IMR-90 (cell line): Measurements from ENCODE around the gene ASB11. TPM values are rescaled to one million over a fixed set of nuclear protein-coding genes. Genes with fewer than 3 reads are reported as not detected.

ENCODE experiments used
- ATAC-seq: fragments of 200-7000 bp; cut with Tn5 transposase; 2 replicates; pipeline ENCODE4 v1.9.1; 2020; ENCODE audit warnings: low read depth, mild to moderate bottlenecking, moderate library complexity
- BruUV-seq: library from RNA; stranded (reverse); fragments of 400-500 nt; replicated peaks from 2 replicates; lab custom pipeline; 2021; lab: Mats Ljungman, UMichigan
- CTCF ChIA-PET: fragments of 300-600 bp; formaldehyde crosslinking; extraction: SDS; loops from one replicate; lab custom pipeline; 2021; ENCODE audit warnings: antibody characterized with exemption; lab: Yijun Ruan, JAX
- POLR2A ChIA-PET: fragments of 300-600 bp; sonication (Branson Sonifier 250); formaldehyde crosslinking; loops from one replicate; lab custom pipeline; 2022; ENCODE audit warnings: antibody characterized with exemption; ENCODE audit not compliant: unreplicated experiment; lab: Charles Lee
- DNase-seq: peaks from one replicate; pipeline ENCODE4 v3.0.0; 2013
- H2AFZ ChIP-seq: replicated peaks from 2 replicates; pipeline ENCODE3; 2013; ENCODE audit warnings: low read length, mild to moderate bottlenecking; ENCODE audit not compliant: poor library complexity
- H2AK5ac ChIP-seq: 2 replicates; pipeline ENCODE4 v1.6.1; 2013; ENCODE audit warnings: low read depth, low read length, inconsistent platforms
- H2AK9ac ChIP-seq: replicated peaks from 2 replicates; pipeline ENCODE3; 2013; ENCODE audit warnings: mild to moderate bottlenecking, low read depth, low read length, moderate library complexity; ENCODE audit not compliant: poor library complexity
- H2BK120ac ChIP-seq: 2 replicates; pipeline ENCODE4 v1.6.1; 2013; ENCODE audit warnings: low read depth, low read length, inconsistent platforms
- H2BK15ac ChIP-seq: 3 replicates; pipeline ENCODE4 v1.6.1; 2013; ENCODE audit warnings: low read depth, low read length, inconsistent platforms
- H2BK20ac ChIP-seq: 2 replicates; pipeline ENCODE4 v1.6.1; 2013; ENCODE audit warnings: low read depth, mild to moderate bottlenecking, inconsistent platforms, low read length, moderate library complexity
- H2BK5ac ChIP-seq: 2 replicates; pipeline ENCODE4 v1.6.1; 2013; ENCODE audit warnings: mild to moderate bottlenecking, low read depth, low read length, inconsistent platforms; ENCODE audit not compliant: poor library complexity, severe bottlenecking
- H3K14ac ChIP-seq: replicated peaks from 2 replicates; pipeline ENCODE4 v1.6.1; 2013; ENCODE audit warnings: low read depth, low read length, inconsistent platforms
- H3K18ac ChIP-seq: 2 replicates; pipeline ENCODE4 v1.6.1; 2013; ENCODE audit warnings: low read depth, low read length, control low read depth
- H3K23ac ChIP-seq: 2 replicates; pipeline ENCODE4 v1.6.1; 2013; ENCODE audit warnings: low read depth, low read length, inconsistent platforms
- H3K27ac ChIP-seq: 2 replicates; pipeline ENCODE4 v1.5.1; 2013; ENCODE audit warnings: mild to moderate bottlenecking, control low read depth, low read length; ENCODE audit not compliant: insufficient read depth
- H3K27me3 ChIP-seq: 2 replicates; pipeline ENCODE4 v1.6.1; 2013; ENCODE audit warnings: low read length; ENCODE audit not compliant: control insufficient read depth, insufficient read depth
- H3K36me3 ChIP-seq: 2 replicates; pipeline ENCODE4 v1.6.1; 2013; ENCODE audit warnings: low read length, mixed read lengths; ENCODE audit not compliant: control insufficient read depth, insufficient read depth
- H3K4ac ChIP-seq: 2 replicates; pipeline ENCODE4 v1.6.1; 2013; ENCODE audit warnings: low read depth, low read length, inconsistent platforms
- H3K4me1 ChIP-seq: 2 replicates; pipeline ENCODE4 v1.6.1; 2013; ENCODE audit warnings: low read length, mixed read lengths; ENCODE audit not compliant: control insufficient read depth, insufficient read depth
- H3K4me2 ChIP-seq: 2 replicates; pipeline ENCODE4 v1.6.1; 2013; ENCODE audit warnings: low read depth, mild to moderate bottlenecking, control low read depth, low read length, moderate library complexity
- H3K4me3 ChIP-seq: 2 replicates; pipeline ENCODE4 v1.5.1; 2013; ENCODE audit warnings: low read depth, mild to moderate bottlenecking, control low read depth, low read length, moderate library complexity; ENCODE audit not compliant: insufficient read depth
- H3K56ac ChIP-seq: 2 replicates; pipeline ENCODE4 v1.6.1; 2013; ENCODE audit warnings: low read length, inconsistent platforms; ENCODE audit not compliant: insufficient read depth; ENCODE audit errors: extremely low read depth
- H3K79me1 ChIP-seq, 2 experiments: 2 replicates each; pipeline ENCODE4 v1.6.1; 2013; ENCODE audit warnings: low read length in 2 of 2, inconsistent platforms in 1 of 2, low read depth in 1 of 2
- H3K9ac ChIP-seq: 2 replicates; pipeline ENCODE4 v1.6.1; 2013; ENCODE audit warnings: low read depth, low read length, control low read depth
- H3K9me1 ChIP-seq: 2 replicates; pipeline ENCODE4 v1.6.1; 2013; ENCODE audit warnings: low read length, inconsistent platforms; ENCODE audit not compliant: insufficient read depth
- H3K9me3 ChIP-seq: 2 replicates; pipeline ENCODE4 v1.6.1; 2013; ENCODE audit warnings: low read length; ENCODE audit not compliant: control insufficient read depth, insufficient read depth
- H4K20me1 ChIP-seq: 2 replicates; pipeline ENCODE4 v1.6.1; 2013; ENCODE audit warnings: low read length, inconsistent platforms; ENCODE audit not compliant: insufficient read depth
- H4K5ac ChIP-seq: 2 replicates; pipeline ENCODE4 v1.6.1; 2013; ENCODE audit warnings: mild to moderate bottlenecking, low read depth, low read length, control low read depth
- H4K8ac ChIP-seq, 2 experiments: 2 replicates each; pipeline ENCODE4 v1.6.1; 2013; ENCODE audit warnings: low read depth in 2 of 2, low read length in 2 of 2, control low read depth in 1 of 2, inconsistent platforms in 1 of 2
- H4K91ac ChIP-seq: 2 replicates; pipeline ENCODE4 v1.6.1; 2013; ENCODE audit warnings: low read depth, low read length, inconsistent platforms; ENCODE audit not compliant: insufficient read depth
- BHLHE40 ChIP-seq: fragments of 150-350 bp; IDR thresholded peaks from 2 replicates; pipeline ENCODE4 v1.6.1; 2016; ENCODE audit warnings: mild to moderate bottlenecking, low read depth, low read length
- CEBPB ChIP-seq: IDR thresholded peaks from 2 replicates; pipeline ENCODE4 v1.6.1; 2012; ENCODE audit warnings: low read depth, low read length, improper control_type of control experiment
- CHD1 ChIP-seq: IDR thresholded peaks from 2 replicates; pipeline ENCODE4 v1.6.1; 2012; ENCODE audit warnings: low read depth, low read length, improper control_type of control experiment
- CTCF ChIP-seq: conservative IDR thresholded peaks from 2 replicates; pipeline ENCODE4 v1.5.1; 2012; ENCODE audit warnings: mild to moderate bottlenecking, low read depth, low read length, improper control_type of control experiment
- ELK1 ChIP-seq: fragments of 150-350 bp; IDR thresholded peaks from 2 replicates; pipeline ENCODE4 v1.6.1; 2016; ENCODE audit warnings: low read depth, mild to moderate bottlenecking, low read length, moderate library complexity, borderline replicate concordance
- FOS ChIP-seq: fragments of 150-350 bp; IDR thresholded peaks from 2 replicates; pipeline ENCODE4 v1.6.1; 2016; ENCODE audit warnings: low read depth, low read length
- MAFK ChIP-seq: IDR thresholded peaks from 2 replicates; pipeline ENCODE4 v1.6.1; 2012; ENCODE audit warnings: low read depth, low read length, improper control_type of control experiment
- MAZ ChIP-seq: IDR thresholded peaks from 2 replicates; pipeline ENCODE4 v1.6.1; 2012; ENCODE audit warnings: low read depth, mild to moderate bottlenecking, low read length, improper control_type of control experiment, moderate library complexity, borderline replicate concordance
- MXI1 ChIP-seq: IDR thresholded peaks from 2 replicates; pipeline ENCODE4 v1.6.1; 2012; ENCODE audit warnings: low read depth, mild to moderate bottlenecking, low read length, moderate library complexity, borderline replicate concordance
- NFE2L2 ChIP-seq: fragments of 150-350 bp; IDR thresholded peaks from 2 replicates; pipeline ENCODE4 v1.6.1; 2016; ENCODE audit warnings: low read depth, mild to moderate bottlenecking, low read length
- POLR2A ChIP-seq: IDR thresholded peaks from 2 replicates; pipeline ENCODE4 v1.6.1; 2012; ENCODE audit warnings: mild to moderate bottlenecking, low read depth, low read length
- RAD21 ChIP-seq: IDR thresholded peaks from 2 replicates; pipeline ENCODE4 v1.6.1; 2012; ENCODE audit warnings: low read length, improper control_type of control experiment
- RCOR1 ChIP-seq: IDR thresholded peaks from 2 replicates; pipeline ENCODE4 v1.6.1; 2012; ENCODE audit warnings: mild to moderate bottlenecking, low read length, improper control_type of control experiment; ENCODE audit not compliant: insufficient replicate concordance
- RFX5 ChIP-seq: IDR thresholded peaks from 2 replicates; pipeline ENCODE4 v1.8.0; 2012; ENCODE audit warnings: low read depth, mild to moderate bottlenecking, low read length, moderate library complexity
- SMC3 ChIP-seq: fragments of 150-350 bp; IDR thresholded peaks from 2 replicates; pipeline ENCODE4 v1.6.1; 2016; ENCODE audit warnings: low read depth, mild to moderate bottlenecking, antibody characterized with exemption, low read length, moderate library complexity
- USF2 ChIP-seq: fragments of 150-350 bp; IDR thresholded peaks from 2 replicates; pipeline ENCODE4 v1.6.1; 2017; ENCODE audit warnings: mild to moderate bottlenecking, antibody characterized with exemption, low read length, low read depth
- WGBS, 2 experiments: methylation state at CpG; one replicate each; pipeline versions ENCODE4 v1.1.5 to v1.1.7; 2013; ENCODE audit warnings: missing lambda C conversion rate in 2 of 2; ENCODE audit not compliant: insufficient read length in 1 of 2; ENCODE audit errors: extremely low coverage in 2 of 2; 5-methylcytosine and 5-hydroxymethylcytosine counted together
- dilution Hi-C: fragments of 300-500 bp; cut with HindIII; formaldehyde crosslinking; loops from one replicate; pipeline ENCODE4 v1.14.3; 2018; ENCODE audit warnings: low sequenced_read_pairs; ENCODE audit not compliant: unreplicated experiment
- in situ Hi-C: fragments of 300-500 bp; cut with MboI; formaldehyde crosslinking; loops from 3 replicates; pipeline ENCODE4 v1.14.3; 2019; ENCODE audit warnings: low sequenced_read_pairs, inconsistent platforms, mixed read lengths
- intact Hi-C: fragments of 100-400 bp; cut with micrococcal nuclease; formaldehyde crosslinking; loops from 2 replicates; pipeline ENCODE4 v1.10.0; 2022
- polyA plus RNA-seq, 3 experiments: library from polyadenylated mRNA; depleted of rRNA; stranded (reverse); fragments of >200 nt; gene quantifications; 2 replicates each; pipeline ENCODE4 v1.2.3, GENCODE V29; 2012; ENCODE audit warnings: low replicate concordance in 1 of 3
- total RNA-seq: library from RNA; depleted of rRNA; stranded (reverse); fragments of >200 nt; gene quantifications from 2 replicates; pipeline ENCODE4 v1.2.3, GENCODE V29; 2012

The ASB11 gene
- total and polyA plus RNA-seq, 2 of the 4 experiments (the other 2 are of a cell fraction): not detected

- H4K91ac ChIP-seq: no peak overlapping the region
- no peak overlapping the region for H3K4me2 ChIP-seq
- POLR2A ChIA-PET: no interaction called here
- no peaks in the 10 kb centered on the region for H3K9me1 ChIP-seq
- H3K4me3 ChIP-seq: no peak overlapping the region
- dilution Hi-C loops: no loop called here
- H3K56ac ChIP-seq: no peak overlapping the region
- no peak overlapping the region for H3K18ac ChIP-seq
- H2BK15ac ChIP-seq: no peak overlapping the region
- peaks cover 2% of the 10 kb centered on the region; the same call in 1 of the 2 replicates for H3K9me3 ChIP-seq
- peak overlapping the region; percentile 4; the same call in 1 of the 2 replicates for H3K27ac ChIP-seq
- TF ChIP-seq NFE2L2 (no peak), RCOR1 (no peak), MXI1 (no peak), SMC3 (no peak), RAD21 (no peak), USF2 (no peak), RFX5 (no peak), BHLHE40 (no peak), ELK1 (no peak), CHD1 (no peak), MAZ (no peak), MAFK (no peak), CTCF (no peak), FOS (no peak), CEBPB (no peak), POLR2A (no peak)
- WGBS, 2 experiments: no CpG with 5 or more reads among the region's 2 CpGs
- DNase-seq (peak; percentile 15), ATAC-seq (peak; percentile 54)
- H4K5ac ChIP-seq: no peak overlapping the region
- no peak overlapping the region for H2AFZ ChIP-seq
- H2BK5ac ChIP-seq: no peak overlapping the region
- H2AK5ac ChIP-seq: no peak overlapping the region
- CTCF ChIA-PET: no interaction called here
- H3K23ac ChIP-seq: no peak overlapping the region
- H3K36me3 ChIP-seq: no peaks in the 10 kb centered on the region
- H3K79me1 ChIP-seq: no peaks in the 10 kb centered on the region
- H2AK9ac ChIP-seq: no peak overlapping the region
- peaks cover 6% of the 10 kb centered on the region; the same call in 1 of the 2 replicates for H3K27me3 ChIP-seq
- H2BK20ac ChIP-seq: no peak overlapping the region
- H3K4me1 ChIP-seq: peaks cover 2% of the 10 kb centered on the region; the same call in 1 of the 2 replicates
- in situ Hi-C loops: no loop called here
- no peaks in the 10 kb centered on the region for H4K20me1 ChIP-seq
- BruUV-seq: no TSS peak
- intact Hi-C loops: no loop called here
- no peak overlapping the region for H3K9ac ChIP-seq
- H2BK120ac ChIP-seq: 0 out of 2 replicates have a peak overlapping the region, but pooled peaks have one; percentile 23
- no peak overlapping the region for H3K4ac ChIP-seq
- H3K14ac ChIP-seq: no peak overlapping the region
- H4K8ac ChIP-seq: no peak overlapping the region
Observed at GRCh38 chrX:15359701-15360100, 44.3 kb upstream of the ASB11 start.
